Measurements from ENCODE around the gene MRPL53.

MRPL53 gene

DNA sequence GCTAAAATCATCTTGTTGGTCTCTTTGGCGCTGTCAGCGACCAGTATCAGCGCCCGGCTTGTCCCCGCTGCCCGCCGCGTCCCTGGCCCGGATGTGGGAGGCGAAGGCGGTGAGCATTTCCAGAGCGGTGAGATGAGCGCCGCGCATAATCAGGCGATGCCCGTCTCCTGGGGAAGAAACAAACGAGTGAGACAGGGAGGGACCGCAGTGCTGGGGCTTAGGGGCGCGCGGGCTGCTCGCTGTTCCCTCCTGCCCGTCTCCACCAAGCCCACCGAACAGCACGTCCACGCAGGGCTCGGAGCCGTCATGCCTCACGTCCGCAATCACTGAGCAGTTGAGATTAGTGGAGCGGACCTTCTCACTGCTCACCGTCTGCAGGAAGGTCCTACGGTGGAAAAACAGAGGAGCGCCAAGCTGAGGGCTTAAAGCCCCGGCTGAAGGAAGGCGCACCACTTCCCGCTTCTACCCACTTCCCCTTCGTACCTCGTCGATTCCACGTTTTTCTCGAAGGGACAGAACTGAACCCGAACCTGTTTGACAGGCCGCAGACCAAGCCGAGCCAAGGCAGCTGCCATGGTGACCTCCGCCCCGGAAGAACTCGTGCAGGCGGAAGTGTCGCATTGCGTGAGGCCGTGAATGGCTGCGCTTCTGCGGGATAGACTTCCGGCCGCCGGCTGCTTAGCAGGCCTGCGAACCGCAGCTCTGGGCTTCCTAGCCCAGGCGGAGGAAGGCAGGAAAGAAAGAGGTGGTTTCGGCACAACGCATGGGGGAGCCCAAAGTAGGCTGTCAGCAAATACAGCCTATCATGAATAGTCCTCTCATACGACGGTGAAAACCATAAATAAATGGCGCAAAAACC is at the start of gene MRPL53:
Gene MRPL53, minus strand, starts transcription at position 595 of the 859 bp plus-strand sequence. Its CDS starts 20 bp downstream, at position 575.
- DNase-seq = peak; percentile 98

GRCh38 chr2:74516650-74517049 is 44.2 kb upstream of the MRPL53 start:
- no peak for DNase-seq

DNA sequence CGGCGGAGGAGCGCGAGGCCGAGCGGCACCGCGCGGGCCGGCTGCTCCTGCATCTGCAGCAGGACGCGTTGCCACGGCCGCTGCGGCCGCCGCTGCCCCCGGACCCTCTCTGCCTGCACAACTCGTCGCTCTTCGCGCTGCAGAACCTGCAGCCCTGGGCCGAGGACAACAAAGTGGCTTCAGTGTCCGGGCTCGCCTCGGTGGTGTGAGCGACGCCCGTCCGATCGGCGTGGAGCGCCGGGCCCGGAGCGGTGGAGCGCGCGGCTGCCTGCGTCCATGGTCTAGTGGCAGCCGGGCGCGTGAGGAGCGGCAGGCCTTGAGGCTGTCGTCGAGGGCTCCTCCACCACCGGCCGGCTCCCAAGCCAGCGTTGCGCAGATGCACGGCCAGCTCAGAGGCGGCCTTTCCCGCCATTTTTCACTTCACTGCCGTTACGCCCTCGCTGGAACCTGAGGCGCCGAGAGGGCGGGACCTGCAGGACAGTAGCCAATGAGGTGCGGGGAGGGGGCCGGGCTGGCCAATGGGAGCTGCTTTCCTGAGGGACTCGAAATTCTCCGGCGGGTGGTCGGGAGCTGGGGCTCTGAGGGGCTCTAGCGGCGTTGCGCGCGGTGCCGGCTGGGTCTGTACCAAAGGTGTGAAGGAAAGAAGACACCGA is 43.6 kb upstream of the MRPL53 start:
- peak; percentile 82 for DNase-seq

- DNase-seq = no peak
Observed at GRCh38 chr2:74515271-74515980, 42.9 kb upstream of the MRPL53 start.

DNA sequence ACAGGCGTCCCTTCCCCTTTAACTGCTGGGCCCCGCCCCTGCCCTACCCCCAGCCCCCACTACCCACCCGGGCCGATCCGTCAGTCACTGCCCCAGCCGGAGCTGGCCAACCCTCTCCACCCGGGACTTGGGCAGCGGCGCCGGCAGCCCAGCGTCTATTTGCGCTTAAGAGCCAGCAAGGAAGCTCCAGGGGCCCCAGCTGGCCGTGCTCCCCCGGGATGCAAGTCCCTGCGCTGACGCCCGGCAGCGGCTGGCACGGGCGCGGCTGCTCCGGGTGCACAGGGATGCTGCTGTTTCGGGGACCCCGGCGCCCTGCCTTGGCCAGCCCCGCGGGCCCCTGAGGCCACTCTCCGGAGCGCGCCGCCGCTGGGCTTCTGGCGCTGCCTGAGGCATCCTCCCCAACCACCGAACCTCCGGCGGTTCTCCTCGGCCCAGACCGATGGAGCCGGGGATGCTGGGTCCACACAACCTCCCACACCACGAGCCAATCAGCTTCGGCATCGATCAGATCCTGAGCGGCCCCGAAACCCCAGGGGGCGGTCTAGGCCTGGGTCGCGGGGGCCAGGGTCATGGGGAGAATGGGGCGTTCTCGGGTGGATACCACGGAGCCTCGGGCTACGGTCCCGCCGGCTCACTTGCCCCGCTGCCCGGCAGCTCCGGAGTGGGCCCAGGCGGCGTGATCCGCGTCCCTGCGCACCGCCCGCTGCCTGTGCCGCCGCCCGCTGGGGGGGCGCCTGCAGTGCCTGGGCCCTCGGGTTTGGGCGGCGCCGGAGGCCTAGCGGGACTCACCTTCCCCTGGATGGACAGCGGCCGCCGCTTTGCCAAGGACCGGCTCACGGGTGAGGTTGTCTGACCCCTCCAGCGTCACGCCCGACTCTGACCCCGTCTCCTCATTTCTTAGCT is 42.1 kb upstream of the MRPL53 start, which contains the start of gene TLX2:
Gene TLX2, plus strand, starts transcription at position 83 of the 903 bp plus-strand sequence. Its CDS starts 357 bp downstream, at position 440.
- no peak for DNase-seq

- DNase-seq = peak; percentile 37
Observed at GRCh38 chr2:74513605-74514367, 41.3 kb upstream of the MRPL53 start.

GRCh38 chr2:74512744-74513604 is 40.5 kb upstream of the MRPL53 start:
- DNase-seq = no peak

DNA sequence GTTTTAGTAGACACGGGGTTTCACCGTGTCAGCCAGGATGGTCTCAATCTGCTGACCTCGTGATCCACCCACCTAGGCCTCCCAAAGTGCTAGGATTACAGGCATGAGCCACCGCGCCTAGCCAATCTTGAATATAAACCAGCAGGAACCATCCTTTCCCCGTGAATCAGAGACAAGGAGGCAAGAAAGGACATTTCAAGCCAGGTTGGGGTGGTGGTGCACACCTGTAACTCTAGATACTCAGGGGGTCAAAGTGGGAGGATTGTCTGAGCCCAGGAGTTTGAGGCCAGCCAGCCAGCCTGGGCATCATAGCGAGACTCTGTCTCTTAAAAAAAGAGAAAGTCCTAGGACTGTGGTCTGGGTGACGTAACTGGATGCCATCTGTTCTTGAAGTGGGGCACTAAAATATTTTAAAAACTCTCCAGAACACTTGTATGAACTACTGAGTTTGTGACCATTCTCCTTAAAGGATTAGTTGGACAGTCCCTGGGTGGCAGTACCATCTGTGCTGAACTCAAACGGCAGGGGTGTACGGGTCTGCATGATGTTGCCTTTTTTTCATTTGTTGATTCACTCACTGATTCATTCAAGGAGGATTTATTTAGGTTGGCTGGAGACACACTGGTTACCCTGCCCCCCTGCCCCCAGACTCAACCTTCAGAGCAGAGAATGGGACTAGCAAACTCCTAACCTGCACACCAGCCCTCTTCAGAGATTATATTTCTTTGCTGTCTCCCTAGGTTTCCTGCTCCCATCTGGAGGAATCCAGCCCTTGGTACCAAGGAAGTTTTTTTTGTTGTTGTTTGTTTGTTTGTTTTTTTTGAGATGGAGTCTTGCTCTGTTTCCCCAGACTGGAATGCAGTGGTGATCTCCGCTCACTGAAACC is 38.9 kb upstream of the MRPL53 start:
- DNase-seq = no peak

DNA sequence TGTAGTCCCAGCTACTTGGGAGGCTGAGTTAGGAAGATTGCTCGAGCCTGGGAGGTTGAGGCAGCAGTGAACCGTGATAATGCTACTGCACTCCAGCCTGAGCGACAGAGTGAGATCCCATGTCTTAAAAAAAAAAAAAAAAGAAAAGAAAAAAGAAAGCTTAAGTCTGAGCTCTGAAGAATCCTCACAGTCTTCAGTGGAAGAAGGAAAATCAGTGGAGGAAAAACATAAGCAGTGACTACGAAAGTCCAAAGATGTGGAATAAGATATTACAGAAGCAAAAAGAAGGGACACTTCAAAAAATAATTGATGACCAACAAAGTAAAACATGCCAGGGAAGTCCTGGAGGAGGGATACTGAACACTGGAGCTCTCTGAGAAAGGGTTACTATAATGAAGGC is 37.8 kb upstream of the MRPL53 start:
- no peak for DNase-seq

DNA sequence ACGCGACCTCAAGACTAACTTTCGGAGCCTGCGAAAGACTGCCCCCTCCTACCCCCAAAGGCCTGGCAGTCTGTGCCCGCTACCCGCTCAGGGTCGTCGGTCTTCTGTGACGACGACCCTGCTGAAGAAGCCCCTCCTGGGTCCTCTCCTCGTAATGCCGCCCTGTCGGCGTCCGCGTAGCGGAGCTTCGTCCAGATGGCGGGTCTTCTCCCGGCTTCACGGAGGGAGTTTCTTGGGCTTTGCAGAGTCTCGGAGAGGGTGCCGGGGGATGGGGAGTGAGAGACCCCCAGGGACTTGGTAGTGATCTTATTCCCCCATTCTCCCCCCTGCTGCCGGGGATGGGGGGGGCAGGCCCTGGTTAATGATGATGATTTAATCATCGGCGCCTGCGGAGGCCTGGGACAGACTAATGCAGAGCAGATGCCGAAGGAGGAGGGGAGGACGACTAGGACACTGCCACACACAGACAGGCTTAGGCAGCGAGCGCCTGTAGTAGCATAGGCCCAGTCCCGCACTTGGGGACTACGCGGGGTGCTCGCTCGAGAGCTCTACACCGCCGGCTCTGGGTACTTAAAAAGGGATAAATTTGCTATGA is 35.5 kb upstream of the MRPL53 start:
- DNase-seq = no peak

- DNase-seq = peak; percentile 99
Observed at GRCh38 chr2:74507145-74507925, 34.9 kb upstream of the MRPL53 start, which contains the start of gene PCGF1. TSS of gene PCGF1 (minus strand) at chr2:74507695. CDS start at chr2:74507668, 27 bp downstream.

- no peak for DNase-seq
Observed at GRCh38 chr2:74505448-74506246, 33.2 kb upstream of the MRPL53 start.

DNA sequence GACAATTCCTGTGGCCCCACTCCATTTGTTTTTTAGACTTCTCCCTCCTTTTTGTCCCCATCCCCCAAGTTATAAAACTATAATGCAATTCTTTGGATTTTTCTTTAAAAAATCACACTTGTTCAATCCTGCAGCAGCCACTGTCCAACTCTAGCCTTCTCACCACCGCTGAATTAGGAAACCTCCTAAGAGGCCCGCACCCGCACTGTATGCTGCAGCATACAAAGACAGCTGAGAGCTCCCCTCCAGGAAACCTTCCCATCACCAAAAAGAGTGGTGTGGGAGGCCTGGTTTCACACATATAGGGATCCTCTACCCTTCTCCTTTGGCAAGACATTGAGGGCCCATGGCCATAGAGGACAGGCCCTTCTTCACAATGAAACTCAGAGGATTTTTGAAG is 32.1 kb upstream of the MRPL53 start:
- DNase-seq = no peak

GRCh38 chr2:74503506-74504475 is 31.3 kb upstream of the MRPL53 start:
- DNase-seq = no peak

DNA sequence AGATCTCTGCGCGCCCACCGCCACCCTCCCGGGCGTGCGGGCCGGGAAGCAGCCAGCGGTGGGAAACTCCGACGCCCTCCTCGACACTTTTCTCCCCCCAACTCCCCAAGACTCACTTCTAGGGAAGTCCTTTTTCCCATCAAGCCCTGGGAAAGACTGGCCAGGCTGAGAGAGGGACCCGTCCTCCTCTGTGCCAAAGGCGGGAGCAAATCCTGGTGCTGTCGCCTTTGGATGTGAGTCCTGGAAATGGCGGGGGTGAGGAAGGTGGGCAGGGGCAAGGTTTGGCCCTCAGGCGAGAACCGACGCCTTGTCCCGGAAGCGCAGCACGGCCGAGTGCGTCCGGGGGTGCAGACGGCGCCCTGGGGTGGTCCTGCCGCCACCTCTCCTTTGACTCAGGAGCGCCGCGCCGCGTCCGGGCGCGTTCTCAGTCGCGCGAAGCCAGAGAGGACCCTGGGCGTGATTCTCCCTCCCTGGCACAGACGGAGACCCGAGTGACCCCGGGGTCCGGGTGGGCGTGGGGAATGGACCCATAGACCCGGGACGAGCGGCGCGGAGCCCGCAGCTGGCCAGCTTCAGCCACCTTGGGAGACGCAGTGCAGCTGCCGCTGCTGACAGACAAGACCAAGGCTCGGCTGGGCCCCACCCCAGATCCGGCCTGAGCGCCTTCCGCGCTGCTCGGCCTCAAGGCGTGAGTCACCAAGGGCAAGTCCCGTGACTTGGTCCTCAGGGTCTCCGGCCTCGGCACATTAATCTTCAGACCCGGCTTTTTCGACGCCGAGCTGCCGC is 30.4 kb upstream of the MRPL53 start:
- peak; percentile 43 for DNase-seq
